Measurements from ENCODE around the gene SLC35G1.

DNA sequence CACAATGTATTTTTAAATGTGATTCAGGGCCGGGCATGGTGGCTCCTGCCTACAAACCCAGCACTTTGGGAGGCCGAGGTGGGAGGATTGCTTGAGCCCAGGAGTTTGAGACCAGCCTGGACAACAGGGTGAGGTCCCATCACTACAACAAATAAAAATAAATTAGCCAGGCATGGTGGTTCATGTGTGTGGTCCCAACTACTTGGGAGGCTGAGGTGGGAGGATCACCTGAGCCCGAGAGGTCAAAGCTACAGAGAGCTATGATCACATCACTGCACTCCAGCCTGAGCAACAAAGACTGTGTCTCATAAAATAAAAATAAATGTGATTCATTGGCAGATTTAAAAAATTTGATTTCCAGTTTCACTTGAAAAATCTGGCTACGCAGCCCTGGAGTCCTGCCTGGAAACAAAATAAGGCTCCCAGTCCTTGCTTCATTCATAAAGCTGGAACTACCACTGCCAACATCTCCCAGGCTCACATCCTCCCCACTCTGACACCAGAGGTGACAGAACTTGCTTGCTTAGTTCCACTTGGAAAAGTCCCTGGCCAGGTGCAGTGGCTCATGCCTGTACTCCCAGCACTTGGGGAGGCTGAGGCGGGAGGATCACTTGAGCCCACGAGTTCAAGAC lies 27.9 kb upstream of the SLC35G1 start:
- TF ChIP-seq, protein P1, sequence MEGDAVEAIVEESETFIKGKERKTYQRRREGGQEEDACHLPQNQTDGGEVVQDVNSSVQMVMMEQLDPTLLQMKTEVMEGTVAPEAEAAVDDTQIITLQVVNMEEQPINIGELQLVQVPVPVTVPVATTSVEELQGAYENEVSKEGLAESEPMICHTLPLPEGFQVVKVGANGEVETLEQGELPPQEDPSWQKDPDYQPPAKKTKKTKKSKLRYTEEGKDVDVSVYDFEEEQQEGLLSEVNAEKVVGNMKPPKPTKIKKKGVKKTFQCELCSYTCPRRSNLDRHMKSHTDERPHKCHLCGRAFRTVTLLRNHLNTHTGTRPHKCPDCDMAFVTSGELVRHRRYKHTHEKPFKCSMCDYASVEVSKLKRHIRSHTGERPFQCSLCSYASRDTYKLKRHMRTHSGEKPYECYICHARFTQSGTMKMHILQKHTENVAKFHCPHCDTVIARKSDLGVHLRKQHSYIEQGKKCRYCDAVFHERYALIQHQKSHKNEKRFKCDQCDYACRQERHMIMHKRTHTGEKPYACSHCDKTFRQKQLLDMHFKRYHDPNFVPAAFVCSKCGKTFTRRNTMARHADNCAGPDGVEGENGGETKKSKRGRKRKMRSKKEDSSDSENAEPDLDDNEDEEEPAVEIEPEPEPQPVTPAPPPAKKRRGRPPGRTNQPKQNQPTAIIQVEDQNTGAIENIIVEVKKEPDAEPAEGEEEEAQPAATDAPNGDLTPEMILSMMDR (IDR thresholded peaks at IDR 0.05 in 8 of 11, conservative IDR thresholded peaks at IDR 0.05 in 3 of 11), result no peak
- no peak for TF ChIP-seq POLR2A (IDR thresholded peaks at IDR 0.05)
- no peak for TF ChIP-seq POLR2AphosphoS5 (IDR thresholded peaks at IDR 0.05)

Measured in spleen (tissue), 7 donors.